ENCODE measurements around the gene GOLGA1.

DNA sequence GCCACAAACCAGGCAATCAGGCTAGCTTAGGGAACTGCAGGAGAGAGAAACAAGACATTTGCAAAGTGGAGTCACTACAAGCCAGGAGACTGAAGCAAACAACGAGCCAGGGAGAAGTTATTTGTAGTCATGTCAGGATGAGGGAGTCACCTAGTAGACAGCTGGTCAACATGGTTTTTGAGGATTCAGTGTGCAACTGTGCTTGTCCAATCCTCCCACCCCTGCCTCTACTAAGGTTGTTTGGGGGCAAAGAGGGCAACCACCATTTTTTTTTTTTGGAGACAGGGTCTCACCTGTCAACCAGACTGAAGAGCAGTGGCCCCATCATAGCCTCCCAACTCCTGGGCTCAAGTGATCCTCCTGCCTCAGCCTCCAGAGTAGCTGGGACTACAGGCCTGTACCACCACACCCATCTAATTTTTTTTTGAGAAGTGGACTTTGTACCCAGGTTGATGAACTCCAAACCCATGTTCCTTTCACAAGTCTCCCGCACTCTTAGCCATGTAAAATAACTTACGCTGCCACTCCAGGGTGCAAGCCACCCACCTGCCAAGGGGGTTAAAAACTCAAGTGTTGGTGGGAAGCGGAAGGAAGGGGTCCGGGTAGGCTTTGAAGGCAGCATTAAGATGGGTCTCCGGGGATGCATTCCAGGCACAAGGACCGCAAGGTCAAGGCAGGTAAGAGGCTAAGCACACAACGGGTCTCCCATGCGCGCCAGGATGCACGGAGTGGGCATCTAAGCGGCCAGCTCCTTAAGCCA, 80.1 kb downstream of the GOLGA1 start:
- TF ChIP-seq, protein P1, sequence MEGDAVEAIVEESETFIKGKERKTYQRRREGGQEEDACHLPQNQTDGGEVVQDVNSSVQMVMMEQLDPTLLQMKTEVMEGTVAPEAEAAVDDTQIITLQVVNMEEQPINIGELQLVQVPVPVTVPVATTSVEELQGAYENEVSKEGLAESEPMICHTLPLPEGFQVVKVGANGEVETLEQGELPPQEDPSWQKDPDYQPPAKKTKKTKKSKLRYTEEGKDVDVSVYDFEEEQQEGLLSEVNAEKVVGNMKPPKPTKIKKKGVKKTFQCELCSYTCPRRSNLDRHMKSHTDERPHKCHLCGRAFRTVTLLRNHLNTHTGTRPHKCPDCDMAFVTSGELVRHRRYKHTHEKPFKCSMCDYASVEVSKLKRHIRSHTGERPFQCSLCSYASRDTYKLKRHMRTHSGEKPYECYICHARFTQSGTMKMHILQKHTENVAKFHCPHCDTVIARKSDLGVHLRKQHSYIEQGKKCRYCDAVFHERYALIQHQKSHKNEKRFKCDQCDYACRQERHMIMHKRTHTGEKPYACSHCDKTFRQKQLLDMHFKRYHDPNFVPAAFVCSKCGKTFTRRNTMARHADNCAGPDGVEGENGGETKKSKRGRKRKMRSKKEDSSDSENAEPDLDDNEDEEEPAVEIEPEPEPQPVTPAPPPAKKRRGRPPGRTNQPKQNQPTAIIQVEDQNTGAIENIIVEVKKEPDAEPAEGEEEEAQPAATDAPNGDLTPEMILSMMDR (conservative IDR thresholded peaks at IDR 0.05; ENCODE audit: low read length): no peak
- TF ChIP-seq EZH2phosphoT487 (IDR thresholded peaks at IDR 0.05; ENCODE audit: borderline replicate concordance, low read depth, low read length): no peak
